Kidney (tissue), 14 donors: ENCODE measurements around the gene RUBCNL. TPM values are rescaled to one million over a fixed set of nuclear protein-coding genes. Genes with fewer than 3 reads are reported as not detected.

Experiments used
- DNase-seq, 5 donors: peaks; one replicate each; pipeline ENCODE4 v3.0.0-alpha.2; 2013 to 2020
- FAIRE-seq: peaks from 2 replicates; lab custom pipeline; 2012; peaks lifted over from hg19 to GRCh38; lab: Jason Lieb, UNC
- H3K27ac ChIP-seq, 2 donors: one replicate each; pipeline ENCODE4 v1.7.0; 2013; ENCODE audit warnings: low read depth in 2 of 2, low read length in 2 of 2, inconsistent platforms in 1 of 2
- H3K27me3 ChIP-seq: one replicate; pipeline ENCODE4 v1.7.1; 2013; ENCODE audit warnings: low read length, inconsistent platforms; ENCODE audit not compliant: control insufficient read depth, insufficient read depth
- H3K36me3 ChIP-seq, 3 donors: one replicate each; pipeline versions ENCODE4 v1.7.0 to v1.7.1; 2013; ENCODE audit warnings: low read length in 3 of 3, control low read depth in 1 of 3, inconsistent platforms in 1 of 3; ENCODE audit not compliant: insufficient read depth in 3 of 3, control insufficient read depth in 2 of 3
- H3K4me1 ChIP-seq, 3 donors: one replicate each; pipeline versions ENCODE4 v1.7.0 to v1.7.1; 2013; ENCODE audit warnings: low read length in 3 of 3, inconsistent platforms in 1 of 3, low read depth in 1 of 3; ENCODE audit not compliant: control insufficient read depth in 2 of 3, insufficient read depth in 2 of 3
- H3K4me3 ChIP-seq, 3 donors: one replicate each; pipeline versions ENCODE4 v1.7.0 to v1.8.1; 2013; ENCODE audit warnings: low read length in 3 of 3, control low read depth in 1 of 3, inconsistent platforms in 1 of 3
- H3K9ac ChIP-seq, 3 donors: one replicate each; pipeline versions ENCODE4 v1.7.0 to v1.7.1; 2013; ENCODE audit warnings: low read length in 3 of 3, control low read depth in 1 of 3, inconsistent platforms in 1 of 3
- H3K9me3 ChIP-seq, 3 donors: one replicate each; pipeline versions ENCODE4 v1.7.0 to v1.7.1; 2013; ENCODE audit warnings: low read length in 3 of 3, control low read depth in 1 of 3, inconsistent platforms in 1 of 3; ENCODE audit not compliant: control insufficient read depth in 2 of 3, insufficient read depth in 1 of 3
- CTCF ChIP-seq: IDR thresholded peaks from 3 replicates; pipeline ENCODE4 v1.5.1; 2012; ENCODE audit warnings: mild to moderate bottlenecking, moderate library complexity, borderline replicate concordance; ENCODE audit not compliant: insufficient read depth; ENCODE audit errors: extremely low read depth
- intact Hi-C: fragments of 100-400 bp; cut with DNase I; formaldehyde crosslinking; loops from one replicate; pipeline ENCODE4 v1.11.1; 2022
- polyA plus RNA-seq: library from polyadenylated mRNA; stranded (reverse); fragments of 350-450 nt; fragmentation: Illumina TruSeq; extraction: RNeasy Lipid Tissue Mini Kit (QIAGEN cat#74804); gene quantifications from one replicate; pipeline ENCODE4 v1.2.3, GENCODE V29; 2014; ENCODE audit warnings: low read depth, low replicate concordance; ENCODE audit not compliant: insufficient read depth
- total RNA-seq: library from RNA; stranded (reverse); fragmentation: NEBNext Ultra II Directional; extraction: Animal tissue kit (Norgen Biotek cat#: 25700); gene quantifications from one replicate; pipeline ENCODE4 v1.2.1, GENCODE V29; 2021
- donor health status: control.
- donor health status: control.
- donor health status: control.
- donor health status: control.
- donor health status: control.
- donor health status: DM: yes; HTN: yes; CAD: no.
- donor health status: Normal renal cell carcinoma (clear cell type).

Gene RUBCNL
- total and polyA plus RNA-seq, 2 donors from 2014 or later, result 0.54 to 4.6 TPM

GRCh38 chr13:46340631-46341111, 46.4 kb downstream of the RUBCNL start:
- H3K27me3 ChIP-seq, result no peaks in the 10 kb centered on the region
- FAIRE-seq (no peak), DNase-seq (no peak)
- intact Hi-C loops, result no loop called here
- H3K9ac ChIP-seq, result no peak overlapping the region
- TF ChIP-seq CTCF, result no peak
- no peaks in the 10 kb centered on the region for H3K36me3 ChIP-seq
- H3K9me3 ChIP-seq, result peaks cover 0 to 3% (median 0%) of the 10 kb centered on the region in 3 donors
- H3K4me3 ChIP-seq, result no peak overlapping the region
- H3K4me1 ChIP-seq, result no peaks in the 10 kb centered on the region
- H3K27ac ChIP-seq, result no peak overlapping the region

- no peaks in the 10 kb centered on the region for H3K36me3 ChIP-seq
- no peak overlapping the region for H3K27ac ChIP-seq
- no peak for FAIRE-seq
- H3K9me3 ChIP-seq, result peaks cover 0 to 3% (median 0%) of the 10 kb centered on the region in 3 donors
- no peaks in the 10 kb centered on the region for H3K4me1 ChIP-seq
- H3K4me3 ChIP-seq, result no peak overlapping the region
- intact Hi-C loops, result no loop called here
- H3K9ac ChIP-seq, result no peak overlapping the region
- TF ChIP-seq CTCF, result no peak
- no peak for DNase-seq
- no peaks in the 10 kb centered on the region for H3K27me3 ChIP-seq
These were observed 47.0 kb downstream of the RUBCNL start for GRCh38 chr13:46340011-46340410.

GRCh38 chr13:46339035-46339666, 47.9 kb downstream of the RUBCNL start:
- H3K4me1 ChIP-seq, result no peaks in the 10 kb centered on the region
- no peaks in the 10 kb centered on the region for H3K36me3 ChIP-seq
- H3K27ac ChIP-seq, result no peak overlapping the region
- H3K4me3 ChIP-seq, result no peak overlapping the region
- DNase-seq (peak in 1 of 5 donors; percentile 16), FAIRE-seq (no peak)
- no peaks in the 10 kb centered on the region for H3K27me3 ChIP-seq
- intact Hi-C loops, result no loop called here
- no peak for TF ChIP-seq CTCF
- no peak overlapping the region for H3K9ac ChIP-seq
- peaks cover 0 to 3% (median 0%) of the 10 kb centered on the region in 3 donors for H3K9me3 ChIP-seq
